DND-41 (cell line): ENCODE measurements around the gene INHBC.

Experiments
- ATAC-seq: fragments of 200-7000 bp; cut with Tn5 transposase; 3 replicates; pipeline ENCODE4 v1.9.1; 2021; ENCODE audit warnings: low read depth; ENCODE audit not compliant: insufficient read depth
- DNase-seq: peaks from one replicate; pipeline ENCODE4 v3.0.0-alpha.2; 2020
- H2AFZ ChIP-seq: 2 replicates; pipeline ENCODE4 v1.6.0; 2012; ENCODE audit warnings: low read depth, low read length
- H3K27ac ChIP-seq: 2 replicates; pipeline ENCODE4 v1.5.1; 2012; ENCODE audit warnings: low read length, inconsistent platforms
- H3K27me3 ChIP-seq: fragments of 200-600 bp; sonication (generic); 2 replicates; pipeline ENCODE4 v1.6.0; 2012; ENCODE audit warnings: low read length, mild to moderate bottlenecking, inconsistent platforms; ENCODE audit not compliant: insufficient read depth, poor library complexity
- H3K36me3 ChIP-seq: 2 replicates; pipeline ENCODE4 v1.5.1; 2012; ENCODE audit warnings: low read length, inconsistent platforms; ENCODE audit not compliant: insufficient read depth
- H3K4me1 ChIP-seq: 2 replicates; pipeline ENCODE4 v1.5.1; 2012; ENCODE audit warnings: mild to moderate bottlenecking, low read length; ENCODE audit not compliant: insufficient read depth
- H3K4me2 ChIP-seq: 2 replicates; pipeline ENCODE4 v1.6.0; 2012; ENCODE audit warnings: mild to moderate bottlenecking, moderate library complexity, low read length, inconsistent platforms; ENCODE audit not compliant: insufficient read depth
- H3K4me3 ChIP-seq, 2 experiments: fragments of 200-600 bp in 1 of 2; shearing (Covaris generic) in 1 of 2; 2 replicates each; pipeline ENCODE4 v1.5.1; 2012 to 2016; ENCODE audit warnings: inconsistent platforms in 2 of 2, low read length in 2 of 2, mild to moderate bottlenecking in 2 of 2, low read depth in 1 of 2, moderate library complexity in 1 of 2
- H3K79me2 ChIP-seq: 2 replicates; pipeline ENCODE4 v1.6.0; 2012; ENCODE audit warnings: low read length, inconsistent platforms; ENCODE audit not compliant: insufficient read depth
- H3K9ac ChIP-seq: 2 replicates; pipeline ENCODE4 v1.6.0; 2012; ENCODE audit warnings: low read depth, mild to moderate bottlenecking, inconsistent platforms, low read length, moderate library complexity
- H3K9me3 ChIP-seq: 2 replicates; pipeline ENCODE4 v1.5.1; 2012; ENCODE audit warnings: low read length, moderate library complexity, mild to moderate bottlenecking, inconsistent platforms; ENCODE audit not compliant: insufficient read depth, severe bottlenecking
- H4K20me1 ChIP-seq: 2 replicates; pipeline ENCODE4 v1.6.0; 2012; ENCODE audit warnings: low read length; ENCODE audit not compliant: insufficient read depth
- CTCF ChIP-seq: IDR thresholded peaks from 2 replicates; pipeline ENCODE4 v1.5.1; 2012; ENCODE audit warnings: borderline replicate concordance, low read length, moderate library complexity, mild to moderate bottlenecking; ENCODE audit not compliant: poor library complexity, severe bottlenecking; ENCODE audit errors: extremely low read depth
- EZH2 ChIP-seq: IDR thresholded peaks from 3 replicates; pipeline ENCODE4 v1.6.1; 2012; ENCODE audit warnings: borderline replicate concordance, low read depth, mild to moderate bottlenecking, moderate library complexity, low read length, inconsistent platforms; ENCODE audit not compliant: severe bottlenecking

Gene INHBC

GRCh38 chr12:57470286-57470969 lies 35.8 kb downstream of the INHBC start:
- Histone ChIP-seq H3K4me1 (no peaks in the 10 kb centered on the region), H3K27ac (no peak overlapping the region), H3K27me3 (no peaks in the 10 kb centered on the region), H3K36me3 (peaks cover 20% of the 10 kb centered on the region), H2AFZ (no peak overlapping the region), H3K4me3 (no peak overlapping the region), H3K9ac (no peak overlapping the region), H3K9me3 (no peaks in the 10 kb centered on the region), H4K20me1 (no peaks in the 10 kb centered on the region), H3K4me2 (no peak overlapping the region), H3K79me2 (no peaks in the 10 kb centered on the region)
- no peak for ATAC-seq
- TF ChIP-seq EZH2 (no peak), CTCF (no peak)
- DNase-seq = no peak

GRCh38 chr12:57470970-57471656 lies 36.5 kb downstream of the INHBC start:
- ATAC-seq (no peak), DNase-seq (no peak)
- Histone ChIP-seq H3K9me3 (no peaks in the 10 kb centered on the region), H3K4me1 (peaks cover 5% of the 10 kb centered on the region), H3K27me3 (no peaks in the 10 kb centered on the region), H4K20me1 (no peaks in the 10 kb centered on the region), H3K36me3 (peaks cover 20% of the 10 kb centered on the region), H2AFZ (no peak overlapping the region), H3K4me3 (no peak overlapping the region), H3K4me2 (no peak overlapping the region), H3K79me2 (peaks cover 4% of the 10 kb centered on the region), H3K27ac (no peak overlapping the region), H3K9ac (no peak overlapping the region)
- no peak for TF ChIP-seq CTCF
- TF ChIP-seq EZH2 = no peak

GRCh38 chr12:57471661-57472060 lies 37.1 kb downstream of the INHBC start:
- TF ChIP-seq EZH2 (no peak), CTCF (no peak)

More at GRCh38 chr12:57471661-57472060, 37.1 kb downstream of the INHBC start:
- no peak overlapping the region for H3K9ac ChIP-seq
- ATAC-seq = no peak
- no peak overlapping the region for H2AFZ ChIP-seq
- peaks cover 20% of the 10 kb centered on the region for H3K36me3 ChIP-seq
- no peak for DNase-seq
- H3K27me3 ChIP-seq = no peaks in the 10 kb centered on the region
- H3K79me2 ChIP-seq = peaks cover 10% of the 10 kb centered on the region
- no peak overlapping the region for H3K4me2 ChIP-seq
- H3K4me1 ChIP-seq = peaks cover 10% of the 10 kb centered on the region
- H3K9me3 ChIP-seq = no peaks in the 10 kb centered on the region
- no peak overlapping the region for H3K4me3 ChIP-seq
- no peak overlapping the region for H3K27ac ChIP-seq
- no peaks in the 10 kb centered on the region for H4K20me1 ChIP-seq
